ENCODE results near the gene ATP5MC3.

The ATP5MC3 gene

GRCh38 chr2:175126661-175127060, 54.8 kb downstream of the ATP5MC3 start:
- Mint-ChIP-seq H3K4me3 (no peak overlapping the region), H3K9me3 (no peaks in the 10 kb centered on the region), H3K27ac (no peak overlapping the region), H3K36me3 (ENCODE audit: insufficient read depth) (peaks cover 20% of the 10 kb centered on the region), H3K4me1 (ENCODE audit: low read depth in 2 of 2) (peaks cover 4 to 27% of the 10 kb centered on the region in 2 donors), H3K27me3 (no peaks in the 10 kb centered on the region)
- ATAC-seq (replicated peaks) (no peak), DNase-seq (no peak)
